Skeletal muscle tissue (tissue), 4 donors: ENCODE data around the gene SLC17A6. TPM values are rescaled to one million over a fixed set of nuclear protein-coding genes. Genes with fewer than 3 reads are reported as not detected.

Experiments used
- H3K27ac ChIP-seq: one replicate; pipeline ENCODE4 v1.7.0; 2013; ENCODE audit warnings: mild to moderate bottlenecking, low read depth, low read length, inconsistent platforms
- H3K27me3 ChIP-seq, 3 donors: one replicate each; pipeline ENCODE4 v1.7.0; 2013; ENCODE audit warnings: low read length in 3 of 3; ENCODE audit not compliant: control insufficient read depth in 3 of 3, insufficient read depth in 3 of 3
- H3K36me3 ChIP-seq, 3 donors: one replicate each; pipeline ENCODE4 v1.7.0; 2013; ENCODE audit warnings: low read length in 3 of 3; ENCODE audit not compliant: control insufficient read depth in 3 of 3, insufficient read depth in 3 of 3
- H3K4me1 ChIP-seq, 3 donors: one replicate each; pipeline ENCODE4 v1.7.0; 2013; ENCODE audit warnings: low read length in 3 of 3, mild to moderate bottlenecking in 3 of 3; ENCODE audit not compliant: control insufficient read depth in 3 of 3, insufficient read depth in 3 of 3
- H3K4me3 ChIP-seq, 3 donors: one replicate each; pipeline ENCODE4 v1.7.0; 2013; ENCODE audit warnings: low read length in 3 of 3
- H3K9ac ChIP-seq, 3 donors: one replicate each; pipeline ENCODE4 v1.7.0; 2013; ENCODE audit warnings: low read length in 3 of 3, mild to moderate bottlenecking in 3 of 3, moderate library complexity in 2 of 3, low read depth in 1 of 3
- H3K9me3 ChIP-seq, 3 donors: one replicate each; pipeline ENCODE4 v1.7.0; 2013; ENCODE audit warnings: low read length in 3 of 3; ENCODE audit not compliant: control insufficient read depth in 3 of 3
- total RNA-seq: library from RNA; depleted of rRNA; stranded (reverse); fragments of >200 nt; gene quantifications from one replicate; pipeline ENCODE4 v1.2.3, GENCODE V29; 2014
- donor health status: Osteomylitis.

The SLC17A6 gene
- total RNA-seq, 1 donor from 2014 or later: not detected

- Histone ChIP-seq H3K4me3 (no peak overlapping the region), H3K9ac (no peak overlapping the region), H3K36me3 (no peaks in the 10 kb centered on the region), H3K27me3 (peaks cover 64 to 70% (median 67%) of the 10 kb centered on the region in 3 donors), H3K9me3 (no peaks in the 10 kb centered on the region), H3K27ac (no peak overlapping the region), H3K4me1 (no peaks in the 10 kb centered on the region)
Measured at GRCh38 chr11:22341588-22341931, 3.4 kb downstream of the SLC17A6 start.

DNA sequence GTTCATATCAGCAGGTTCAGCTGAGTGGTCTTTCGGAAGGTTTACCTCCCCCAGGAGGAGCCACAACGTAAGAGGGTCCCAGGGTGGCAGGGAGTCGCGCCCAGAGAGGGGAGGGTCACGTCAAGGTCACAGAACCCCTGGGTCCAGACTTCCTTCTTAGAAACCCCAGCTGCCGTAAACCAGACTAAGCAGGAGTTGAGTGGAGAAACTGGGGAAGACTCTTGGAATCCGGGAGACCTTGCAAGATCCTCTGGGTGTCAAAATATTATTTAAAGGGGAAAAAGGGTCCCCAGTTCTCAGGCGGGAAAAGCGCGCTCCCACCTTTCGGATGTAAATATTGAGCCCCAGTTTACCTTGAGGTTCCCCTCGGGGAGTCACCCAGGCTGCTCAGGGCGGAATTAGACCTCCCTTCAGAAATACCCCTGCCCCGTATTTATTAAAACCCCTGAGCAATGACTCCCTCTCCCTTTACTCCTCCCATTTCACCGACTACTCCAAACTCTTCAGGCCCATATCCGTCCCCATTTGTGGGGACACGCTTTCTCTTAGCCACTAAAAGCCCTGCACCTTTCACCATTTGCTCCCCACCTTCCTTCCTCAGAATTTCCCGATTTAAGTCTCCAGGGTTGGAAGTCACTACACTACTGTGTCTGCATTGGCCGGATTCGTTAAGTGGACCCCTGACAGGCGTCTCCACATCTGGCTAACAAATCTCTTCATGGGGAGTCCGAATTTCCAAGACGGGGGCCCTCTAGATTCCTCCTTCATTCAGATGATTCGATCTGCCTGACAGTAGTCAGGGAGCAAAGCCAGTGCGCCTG is 4.2 kb downstream of the SLC17A6 start:
- Histone ChIP-seq H3K4me3 (no peak overlapping the region), H3K9me3 (no peaks in the 10 kb centered on the region), H3K36me3 (no peaks in the 10 kb centered on the region), H3K9ac (no peak overlapping the region), H3K27ac (no peak overlapping the region), H3K4me1 (no peaks in the 10 kb centered on the region), H3K27me3 (peaks cover 64 to 67% (median 65%) of the 10 kb centered on the region in 3 donors)

- Histone ChIP-seq H3K9ac (no peak overlapping the region), H3K4me3 (no peak overlapping the region), H3K4me1 (no peaks in the 10 kb centered on the region), H3K27me3 (peaks cover 59 to 61% (median 60%) of the 10 kb centered on the region in 3 donors), H3K9me3 (no peaks in the 10 kb centered on the region), H3K27ac (no peak overlapping the region), H3K36me3 (no peaks in the 10 kb centered on the region)
Measured at GRCh38 chr11:22343032-22343324, 4.8 kb downstream of the SLC17A6 start.

GRCh38 chr11:22343371-22344032 is 5.3 kb downstream of the SLC17A6 start:
- Histone ChIP-seq H3K27me3 (peaks cover 54 to 56% (median 55%) of the 10 kb centered on the region in 3 donors), H3K9ac (no peak overlapping the region), H3K4me3 (no peak overlapping the region), H3K27ac (no peak overlapping the region), H3K9me3 (no peaks in the 10 kb centered on the region), H3K36me3 (no peaks in the 10 kb centered on the region), H3K4me1 (no peaks in the 10 kb centered on the region)

GRCh38 chr11:22344081-22344480 is 5.9 kb downstream of the SLC17A6 start:
- no peaks in the 10 kb centered on the region for H3K4me1 ChIP-seq

DNA sequence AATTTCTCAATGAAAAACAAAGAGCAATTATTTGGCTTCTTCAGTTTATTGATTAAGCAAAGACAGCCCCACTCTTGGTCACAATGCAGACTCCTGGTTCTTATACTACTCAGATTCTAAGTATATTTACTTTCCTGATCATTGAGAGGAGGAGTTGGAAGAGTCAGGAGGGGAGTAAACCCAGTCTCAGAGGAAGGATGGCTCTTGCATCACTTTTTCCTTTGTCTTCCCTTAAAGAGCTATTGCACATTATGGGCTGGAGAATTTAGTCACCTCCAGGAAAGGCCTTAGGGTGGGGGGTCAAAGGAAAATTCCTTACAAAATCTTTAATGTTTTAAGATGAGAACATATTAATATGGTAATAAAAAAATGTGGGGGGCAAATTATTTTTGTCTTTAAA is 8.1 kb downstream of the SLC17A6 start:
- Histone ChIP-seq H3K27me3 (peaks cover 32 to 42% (median 38%) of the 10 kb centered on the region in 3 donors), H3K27ac (no peak overlapping the region)

More at GRCh38 chr11:22344081-22344480, 5.9 kb downstream of the SLC17A6 start:
- no peaks in the 10 kb centered on the region for H3K9me3 ChIP-seq
- H3K4me3 ChIP-seq: no peak overlapping the region
- no peak overlapping the region for H3K9ac ChIP-seq
- no peaks in the 10 kb centered on the region for H3K36me3 ChIP-seq
- peaks cover 51 to 53% (median 52%) of the 10 kb centered on the region in 3 donors for H3K27me3 ChIP-seq
- H3K27ac ChIP-seq: no peak overlapping the region

GRCh38 chr11:22347857-22348487 is 9.8 kb downstream of the SLC17A6 start:
- peaks cover 16 to 25% (median 21%) of the 10 kb centered on the region in 3 donors for H3K27me3 ChIP-seq
- H3K9ac ChIP-seq: no peak overlapping the region
- no peak overlapping the region for H3K27ac ChIP-seq
- no peaks in the 10 kb centered on the region for H3K4me1 ChIP-seq
- H3K36me3 ChIP-seq: no peaks in the 10 kb centered on the region
- no peak overlapping the region for H3K4me3 ChIP-seq
- H3K9me3 ChIP-seq: no peaks in the 10 kb centered on the region

More for the DNA sequence above, 8.1 kb downstream of the SLC17A6 start:
- no peaks in the 10 kb centered on the region for H3K9me3 ChIP-seq
- H3K36me3 ChIP-seq: no peaks in the 10 kb centered on the region
- H3K4me1 ChIP-seq: no peaks in the 10 kb centered on the region
- H3K9ac ChIP-seq: no peak overlapping the region
- H3K4me3 ChIP-seq: no peak overlapping the region

DNA sequence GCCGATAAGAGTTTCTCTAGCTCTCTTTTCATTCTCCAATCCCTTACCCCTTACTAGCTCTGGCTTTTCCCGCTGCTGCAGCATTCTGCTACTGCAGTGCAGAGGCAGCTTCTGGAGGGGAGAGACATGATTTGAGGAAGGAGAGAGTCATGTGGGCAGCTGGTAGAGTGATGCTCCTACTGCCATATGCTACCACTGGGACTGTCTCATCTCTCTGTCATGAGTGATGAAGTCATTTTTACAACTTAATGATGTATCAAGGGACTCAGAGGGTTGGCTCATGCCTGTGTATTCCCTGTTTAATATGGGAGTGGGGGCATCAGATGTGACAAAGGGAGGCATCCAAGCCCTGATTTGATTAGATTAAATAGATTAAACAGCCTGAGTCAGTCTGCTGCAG is 11.3 kb downstream of the SLC17A6 start:
- no peaks in the 10 kb centered on the region for H3K4me1 ChIP-seq
- H3K9ac ChIP-seq: no peak overlapping the region
- no peak overlapping the region for H3K27ac ChIP-seq
- no peaks in the 10 kb centered on the region for H3K9me3 ChIP-seq
- no peak overlapping the region for H3K4me3 ChIP-seq
- H3K36me3 ChIP-seq: no peaks in the 10 kb centered on the region
- H3K27me3 ChIP-seq: peaks cover under 1 to 11% (median 6%) of the 10 kb centered on the region in 3 donors

DNA sequence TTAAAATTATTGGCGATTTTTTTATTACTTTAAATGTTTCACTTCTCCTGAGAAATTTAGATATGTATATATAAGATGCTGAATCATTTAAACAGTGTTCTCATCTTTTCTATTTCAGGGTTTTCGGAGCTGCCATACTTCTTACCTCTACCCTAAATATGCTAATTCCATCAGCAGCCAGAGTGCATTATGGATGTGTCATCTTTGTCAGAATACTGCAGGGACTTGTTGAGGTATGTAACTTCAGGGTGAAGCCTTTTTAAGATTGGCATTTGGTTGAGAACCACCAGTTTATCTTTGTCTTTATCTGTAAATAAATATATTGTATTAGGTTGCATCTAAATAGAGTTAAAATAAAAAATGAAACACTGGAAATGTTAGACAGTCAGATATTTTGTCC is 21.1 kb downstream of the SLC17A6 start:
- no peak overlapping the region for H3K4me3 ChIP-seq
- no peak overlapping the region for H3K27ac ChIP-seq
- H3K27me3 ChIP-seq: no peaks in the 10 kb centered on the region
- H3K36me3 ChIP-seq: no peaks in the 10 kb centered on the region
- H3K9ac ChIP-seq: no peak overlapping the region
- no peaks in the 10 kb centered on the region for H3K4me1 ChIP-seq
- no peaks in the 10 kb centered on the region for H3K9me3 ChIP-seq

DNA sequence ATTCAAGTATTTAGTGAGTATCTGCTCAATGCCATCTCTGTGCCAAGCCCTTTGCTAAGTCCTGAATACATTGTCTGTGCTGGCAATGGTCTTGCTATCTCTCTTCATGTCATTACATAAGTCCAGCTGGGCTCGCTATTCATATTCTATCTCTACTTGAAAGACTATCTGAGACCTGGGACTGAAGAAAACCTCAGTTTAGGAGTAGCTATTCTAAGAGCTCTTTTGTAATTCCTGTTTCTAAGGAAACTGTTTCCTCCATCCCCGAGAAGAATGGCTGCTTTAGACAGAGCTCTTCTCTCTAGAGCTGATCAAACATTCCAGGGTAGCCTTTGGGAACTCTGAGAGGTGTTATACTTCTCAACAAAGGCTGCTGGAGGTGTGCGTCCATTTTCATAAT is 33.0 kb downstream of the SLC17A6 start:
- Histone ChIP-seq H3K4me1 (no peaks in the 10 kb centered on the region), H3K4me3 (no peak overlapping the region), H3K9ac (no peak overlapping the region), H3K9me3 (no peaks in the 10 kb centered on the region), H3K27ac (no peak overlapping the region), H3K27me3 (no peaks in the 10 kb centered on the region), H3K36me3 (no peaks in the 10 kb centered on the region)
